GM18868 (cell line): ENCODE results near the gene CYP2D6.
"Not testable (repeated sequence)": the region's sequence is repeated elsewhere in the genome, so short reads cannot be mapped to it uniquely, and the experiment has no call there.

Experiments
- ATAC-seq: cut with Tn5 transposase; IDR thresholded peaks from one replicate; pipeline ENCODE4 v1.9.1; 2021; ENCODE audit warnings: mild to moderate bottlenecking, moderate library complexity; ENCODE audit not compliant: unreplicated experiment

The CYP2D6 gene

DNA sequence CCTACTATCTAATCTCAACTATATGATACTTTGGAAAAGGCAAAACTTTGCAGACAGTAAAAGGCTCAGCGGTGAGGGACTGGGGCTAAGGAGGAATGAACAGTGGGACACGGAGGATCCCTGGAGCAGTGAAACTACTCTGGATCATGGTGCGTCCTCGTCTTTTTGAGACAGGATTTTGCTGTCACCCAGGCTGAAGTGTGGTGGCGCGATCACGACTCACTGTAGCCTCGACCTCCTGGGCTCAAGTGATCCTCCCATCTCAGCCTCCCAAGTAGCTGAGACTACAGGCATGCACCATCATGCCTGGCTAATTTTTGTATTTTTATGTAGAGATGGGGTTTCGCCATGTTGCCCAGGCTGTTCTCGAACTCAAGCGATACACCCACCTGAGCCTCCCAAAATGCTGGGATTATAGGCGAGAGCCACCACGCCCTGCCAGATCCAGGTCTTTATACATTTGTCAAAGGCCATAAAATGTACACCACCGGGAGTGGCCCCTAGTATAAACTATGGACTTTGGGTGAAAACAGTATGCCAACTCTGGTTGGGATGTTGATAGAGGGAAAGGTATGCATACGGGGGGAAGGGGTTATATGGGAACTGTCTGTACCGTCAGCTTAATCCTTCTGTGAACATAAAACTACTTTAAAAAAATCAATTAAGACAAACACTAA is 28.0 kb upstream of the CYP2D6 start:
- ATAC-seq, result no peak

DNA sequence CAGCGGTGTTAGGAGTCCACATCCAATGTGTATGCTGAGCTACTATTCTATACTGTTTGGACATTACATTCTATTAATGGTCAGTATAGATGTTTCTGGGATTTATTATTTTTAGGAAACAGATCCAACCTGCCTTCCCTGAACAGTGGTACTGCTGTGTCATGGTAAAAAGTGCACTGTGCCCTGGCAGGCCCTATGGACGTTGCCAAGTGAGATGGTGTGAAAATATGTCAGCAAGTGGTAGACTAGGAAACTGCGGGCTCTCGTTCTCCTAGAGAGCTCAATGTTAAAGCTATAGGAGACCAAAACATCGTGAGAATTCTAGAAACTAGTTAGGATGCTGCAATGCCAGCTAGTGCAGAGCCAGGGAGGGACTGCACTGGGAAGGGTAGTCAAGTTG is 26.0 kb upstream of the CYP2D6 start:
- ATAC-seq, result no peak

DNA sequence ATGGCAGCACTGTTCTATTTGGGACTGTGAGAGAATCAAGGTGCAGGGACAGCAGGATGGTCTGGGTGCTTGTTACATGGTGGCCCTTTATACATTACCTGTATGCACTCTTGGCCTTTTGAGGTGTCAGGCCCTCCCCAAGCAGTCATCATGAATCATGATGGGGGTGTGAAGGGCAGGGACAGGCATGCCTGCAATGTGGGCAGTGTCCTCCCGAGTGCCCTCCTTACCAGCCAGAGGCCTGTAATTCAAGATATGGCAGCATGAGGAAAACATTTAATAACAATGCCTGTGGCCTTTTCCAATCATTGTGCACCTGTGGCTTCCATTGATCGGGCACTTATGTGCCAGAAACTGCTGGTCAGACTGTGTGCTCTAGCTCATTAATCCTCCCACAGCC is 25.5 kb upstream of the CYP2D6 start:
- ATAC-seq, result no peak

DNA sequence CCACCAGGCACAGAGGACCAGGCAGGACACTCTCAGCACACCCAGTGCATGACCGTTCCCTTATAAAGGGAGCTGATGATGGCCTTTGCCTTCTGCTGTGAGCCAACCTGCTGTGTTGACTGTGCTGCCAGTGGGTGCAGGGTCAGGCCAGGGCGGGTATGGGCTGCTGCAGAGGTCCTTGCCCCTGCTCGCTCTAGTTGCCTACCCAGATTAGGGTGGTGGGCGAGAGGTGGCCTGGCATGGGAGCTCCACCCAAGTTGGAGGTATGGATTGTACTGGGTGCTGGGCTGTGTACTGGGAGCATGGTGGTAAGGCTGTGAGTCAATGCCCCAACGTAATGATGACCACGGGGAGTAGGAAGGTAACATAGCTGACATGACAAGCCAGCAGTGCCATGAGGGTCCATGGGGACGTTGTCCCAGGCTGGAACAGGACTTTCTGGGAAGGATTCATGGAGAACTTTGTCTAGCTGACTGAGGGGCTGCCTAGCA is 24.5 kb upstream of the CYP2D6 start:
- no peak for ATAC-seq

DNA sequence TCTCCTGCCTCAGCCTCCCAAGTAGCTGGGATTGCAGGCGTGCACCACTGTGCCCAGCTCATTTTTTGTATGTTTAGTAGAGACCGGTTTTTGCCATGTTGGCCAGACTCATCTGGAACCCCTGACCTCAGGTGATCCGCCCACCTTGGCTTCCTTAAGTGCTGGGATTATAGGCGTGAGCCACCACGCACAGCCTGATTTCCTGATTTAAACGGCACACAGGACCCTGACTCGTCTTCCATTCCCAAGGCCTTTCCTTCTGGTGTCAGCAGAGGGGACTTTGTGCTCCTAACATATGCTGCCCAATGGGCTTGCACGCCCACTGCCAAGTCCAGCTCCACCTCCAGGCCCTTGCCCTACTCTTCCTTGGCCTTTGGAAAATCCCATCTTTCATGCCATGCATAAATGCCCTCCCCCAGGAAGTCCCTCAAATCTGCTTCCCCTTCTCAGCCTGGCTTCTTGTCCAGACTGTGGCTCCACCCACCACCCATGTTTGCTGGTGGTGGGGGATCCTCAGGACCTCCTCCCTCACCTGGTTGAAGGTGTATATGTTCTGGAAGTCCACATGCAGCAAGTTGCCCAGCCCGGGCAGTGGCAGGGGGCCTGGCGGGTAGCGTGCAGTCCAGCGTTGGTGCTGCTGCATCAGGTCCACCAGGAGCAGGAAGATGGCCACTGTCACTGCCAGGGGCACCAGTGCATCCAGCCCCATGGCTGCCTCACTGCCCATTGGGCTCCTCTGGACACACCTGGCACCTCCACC is 23.9 kb upstream of the CYP2D6 start:
- ATAC-seq, result no peak

DNA sequence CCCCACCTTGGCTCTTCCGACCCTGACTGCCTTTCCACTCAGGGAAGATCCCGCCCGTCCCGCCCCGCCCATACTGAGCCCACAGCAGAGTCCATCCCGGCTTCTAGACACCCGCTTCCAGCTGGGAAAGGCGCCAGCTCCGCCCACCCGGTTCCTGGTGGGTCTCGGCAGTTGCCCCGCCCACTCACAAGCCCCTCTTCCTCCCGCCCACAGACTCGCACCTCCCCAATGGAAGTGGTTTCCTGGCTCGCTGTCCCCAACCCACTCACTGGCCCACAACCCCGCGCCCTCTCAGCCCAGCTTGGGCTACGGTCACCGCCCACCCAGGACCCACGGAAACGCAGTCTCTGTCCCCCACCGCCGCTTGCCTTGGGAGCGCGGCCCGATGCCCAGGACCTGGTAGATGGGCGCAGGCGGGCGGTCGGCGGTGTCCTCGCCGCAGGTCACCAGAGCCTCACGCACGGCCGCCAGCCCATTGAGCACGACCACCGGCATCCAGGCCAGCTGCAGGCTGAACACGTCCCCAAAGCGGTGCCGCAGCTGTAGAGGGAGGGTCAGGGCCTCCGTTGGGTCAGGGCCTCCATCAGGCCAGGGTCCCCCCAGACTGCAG is 22.2 kb upstream of the CYP2D6 start:
- no peak for ATAC-seq

DNA sequence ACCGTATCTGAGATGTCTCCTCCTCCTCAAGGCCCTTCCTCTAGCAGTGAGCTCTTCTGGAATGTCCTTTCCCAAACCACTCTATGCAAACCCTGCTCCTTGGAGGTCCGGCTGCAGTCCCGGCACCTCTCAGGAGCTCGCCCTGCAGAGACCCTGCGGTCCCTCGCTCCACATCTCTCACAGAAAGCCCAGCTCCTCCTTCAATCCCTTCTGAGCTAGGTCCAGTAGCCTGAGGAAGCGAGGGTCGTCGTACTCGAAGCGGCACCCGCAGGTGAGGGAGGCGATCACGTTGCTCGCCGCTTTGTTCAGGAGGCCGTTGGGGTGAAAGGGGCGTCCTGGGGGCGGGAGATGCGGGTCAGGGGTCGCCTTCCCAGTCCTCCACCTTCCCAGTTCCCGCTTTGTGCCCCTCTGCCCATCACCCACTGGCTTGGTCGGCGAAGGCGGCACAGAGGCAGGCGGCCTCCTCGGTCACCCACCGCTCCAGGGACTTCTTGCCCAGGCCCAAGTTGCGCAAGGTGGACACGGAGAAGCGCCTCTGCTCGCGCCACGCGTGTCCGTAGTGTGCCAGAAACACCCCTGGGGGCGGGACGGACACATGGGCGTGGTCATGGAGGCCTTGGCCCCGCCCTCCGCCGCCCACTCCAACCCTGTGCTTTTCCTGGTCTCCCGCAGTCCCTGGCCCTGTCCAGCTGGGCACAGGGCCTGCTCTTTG is 21.5 kb upstream of the CYP2D6 start:
- ATAC-seq, result no peak

DNA sequence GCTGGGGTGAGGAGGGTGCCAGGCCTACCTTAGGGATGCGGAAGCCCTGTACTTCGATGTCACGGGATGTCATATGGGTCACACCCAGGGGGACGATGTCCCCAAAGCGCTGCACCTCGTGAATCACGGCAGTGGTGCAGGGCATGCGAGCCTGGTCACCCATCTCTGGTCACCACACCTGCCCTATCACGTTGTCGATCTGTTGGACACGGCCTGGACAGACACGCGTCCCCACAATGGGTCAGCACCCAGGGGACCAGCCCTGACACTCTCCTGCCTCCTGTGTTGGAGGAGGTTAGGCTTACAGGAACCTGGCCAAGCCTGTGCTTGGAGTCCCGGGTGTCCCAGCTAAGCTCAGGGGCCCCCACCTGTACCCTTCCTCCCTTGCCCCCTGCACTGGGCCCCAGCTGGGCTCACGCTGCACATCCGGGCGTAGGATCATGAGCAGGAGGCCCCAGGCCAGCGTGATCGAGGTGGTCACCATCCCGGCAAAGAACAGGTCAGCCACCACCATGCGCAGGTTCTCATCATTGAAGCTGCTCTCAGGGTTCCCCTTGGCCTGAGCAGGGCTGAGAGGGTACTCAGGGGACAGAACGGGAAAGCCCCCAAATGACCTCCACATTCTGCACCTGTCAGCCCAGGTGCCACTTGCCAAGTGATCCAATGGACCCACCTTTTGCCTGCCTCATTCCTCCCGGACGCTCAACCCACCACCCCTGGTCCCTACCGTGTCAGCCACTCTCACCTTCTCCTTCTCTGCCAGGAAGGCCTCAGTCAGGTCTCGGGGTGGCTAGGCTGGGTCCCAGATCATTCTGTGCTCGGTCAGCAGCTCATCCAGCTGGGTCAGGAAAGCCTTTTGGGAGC is 20.3 kb upstream of the CYP2D6 start:
- ATAC-seq, result no peak

DNA sequence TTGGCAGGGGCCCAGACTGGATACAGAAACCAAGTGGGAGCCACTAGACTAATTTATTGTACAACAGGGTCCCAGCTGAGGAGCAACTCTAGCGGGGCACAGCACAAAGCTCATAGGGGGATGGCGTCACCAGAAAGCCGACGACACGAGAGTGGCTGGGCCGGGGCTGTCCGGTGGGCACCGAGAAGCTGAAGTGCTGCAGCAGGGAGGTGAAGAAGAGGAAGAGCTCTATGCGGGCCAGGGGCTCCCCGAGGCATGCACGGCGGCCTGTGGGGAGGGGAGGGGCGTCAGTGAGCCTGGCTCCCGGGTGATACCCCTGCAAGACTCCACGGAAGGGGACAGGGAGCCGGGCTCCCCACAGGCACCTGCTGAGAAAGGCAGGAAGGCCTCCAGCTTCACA is 19.2 kb upstream of the CYP2D6 start:
- ATAC-seq, result not testable (repeated sequence)

DNA sequence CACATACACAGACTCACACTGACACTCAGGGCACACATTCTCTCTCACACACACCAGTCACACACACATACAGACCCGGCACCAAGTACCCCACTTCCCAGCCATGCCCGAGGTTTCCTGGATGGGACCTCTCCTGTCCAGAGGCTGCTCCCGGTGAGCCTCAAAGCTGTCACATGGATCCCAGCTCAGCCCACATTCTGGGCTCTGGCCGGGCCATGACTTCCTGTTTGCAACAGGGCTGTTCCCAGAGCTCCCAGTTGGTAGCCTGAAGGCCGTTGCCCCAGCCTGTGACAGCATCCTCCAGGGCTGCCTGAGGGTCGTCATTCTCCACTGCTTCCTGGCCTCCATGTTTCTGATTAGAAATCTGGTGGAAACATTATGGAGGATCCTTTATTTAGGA is 14.6 kb upstream of the CYP2D6 start:
- no peak for ATAC-seq

DNA sequence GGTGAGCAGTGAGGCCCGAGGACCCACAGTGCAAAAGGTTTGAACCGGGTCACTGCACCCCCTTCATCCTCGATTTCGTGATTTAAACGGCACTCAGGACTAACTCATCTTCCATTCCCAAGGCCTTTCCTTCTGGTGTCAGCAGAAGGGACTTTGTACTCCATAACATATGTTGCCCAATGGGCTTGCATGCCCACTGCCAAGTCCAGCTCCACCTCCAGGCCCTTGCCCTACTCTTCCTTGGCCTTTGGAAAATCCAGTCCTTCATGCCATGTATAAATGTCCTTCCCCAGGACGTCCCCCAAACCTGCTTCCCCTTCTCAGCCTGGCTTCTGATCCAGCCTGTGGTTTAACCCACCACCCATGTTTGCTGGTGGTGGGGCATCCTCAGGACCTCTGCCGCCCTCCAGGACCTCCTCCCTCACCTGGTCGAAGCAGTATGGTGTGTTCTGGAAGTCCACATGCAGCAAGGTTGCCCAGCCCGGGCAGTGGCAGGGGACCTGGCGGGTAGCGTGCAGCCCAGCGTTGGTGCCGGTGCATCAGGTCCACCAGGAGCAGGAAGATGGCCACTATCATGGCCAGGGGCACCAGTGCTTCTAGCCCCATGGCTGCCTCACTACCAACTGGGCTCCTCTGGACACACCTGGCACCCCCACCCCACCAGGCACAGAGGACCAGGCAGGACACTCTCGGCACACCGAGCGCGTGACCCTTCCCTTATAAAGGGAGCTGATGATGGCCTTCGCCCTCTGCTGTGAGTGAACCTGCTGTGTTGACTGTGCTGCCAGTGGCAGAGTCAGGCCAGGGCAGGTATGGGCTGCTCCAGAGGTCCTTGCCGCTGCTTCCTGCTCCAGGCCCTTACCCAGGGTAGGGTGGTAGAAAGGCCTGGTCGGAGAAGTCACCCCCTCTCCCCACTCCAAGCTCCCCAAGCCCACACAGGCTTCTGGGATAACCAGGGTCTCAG is 13.5 kb upstream of the CYP2D6 start:
- not testable (repeated sequence) for ATAC-seq

DNA sequence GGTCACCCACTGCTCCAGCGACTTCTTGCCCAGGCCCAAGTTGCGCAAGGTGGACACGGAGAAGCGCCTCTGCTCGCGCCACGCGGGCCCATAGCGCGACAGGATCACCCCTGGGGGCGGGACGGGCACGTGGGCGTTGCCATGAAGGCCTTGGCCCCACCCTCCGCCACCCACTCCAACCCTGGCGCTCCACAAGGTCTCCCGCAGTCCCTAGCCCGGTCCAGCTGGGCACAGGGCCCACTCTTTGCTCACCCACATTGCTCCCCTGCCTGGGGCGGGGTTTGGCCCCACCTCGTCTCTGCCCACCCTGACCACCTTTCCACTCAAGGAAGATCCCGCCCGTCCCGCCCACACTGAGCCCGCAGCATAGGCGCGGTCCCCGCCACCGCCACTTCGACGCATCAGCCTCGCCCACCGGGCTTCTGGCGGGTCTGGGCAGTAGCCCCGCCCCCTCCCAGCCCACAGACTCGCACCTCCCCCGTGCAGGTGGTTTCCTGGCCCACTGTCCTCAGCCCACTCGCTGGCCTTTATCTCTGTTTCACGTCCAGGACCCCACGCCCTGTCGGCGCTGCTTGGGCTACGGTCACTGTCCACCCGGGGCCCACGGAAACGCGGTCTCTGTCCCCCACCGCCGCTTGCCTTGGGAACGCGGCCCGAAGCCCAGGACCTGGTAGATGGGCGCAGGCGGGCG is 12.3 kb upstream of the CYP2D6 start:
- no peak for ATAC-seq

DNA sequence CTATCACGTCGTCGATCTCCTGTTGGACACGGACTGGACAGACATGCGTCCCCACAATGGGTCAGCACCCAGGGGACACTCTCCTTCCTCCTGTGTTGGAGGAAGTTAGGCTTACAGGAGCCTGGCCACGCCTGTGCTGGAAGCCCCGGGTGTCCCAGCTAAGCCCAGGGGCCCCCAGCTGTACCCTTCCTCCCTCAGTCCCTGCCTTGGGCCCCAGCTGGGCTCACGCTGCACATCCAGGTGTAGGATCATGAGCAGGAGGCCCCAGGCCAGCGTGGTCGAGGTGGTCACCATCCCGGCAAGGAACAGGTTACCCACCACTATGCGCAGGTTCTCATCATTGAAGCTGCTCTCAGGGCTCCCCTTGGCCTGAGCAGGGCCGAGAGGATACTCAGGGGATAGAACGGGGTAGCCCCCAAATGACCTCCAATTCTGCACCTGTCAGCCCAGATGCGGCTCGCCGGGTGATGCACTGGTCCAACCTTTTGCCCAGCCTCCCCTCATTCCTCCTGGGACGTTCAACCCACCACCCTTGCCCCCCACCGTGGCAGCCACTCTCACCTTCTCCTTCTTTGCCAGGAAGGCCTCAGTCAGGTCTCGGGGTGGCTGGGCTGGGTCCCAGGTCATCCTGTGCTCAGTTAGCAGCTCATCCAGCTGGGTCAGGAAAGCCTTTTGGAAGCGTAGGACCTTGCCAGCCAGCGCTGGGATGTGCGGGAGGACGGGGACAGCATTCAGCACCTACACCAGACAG is 10.9 kb upstream of the CYP2D6 start:
- ATAC-seq, result not testable (repeated sequence)

DNA sequence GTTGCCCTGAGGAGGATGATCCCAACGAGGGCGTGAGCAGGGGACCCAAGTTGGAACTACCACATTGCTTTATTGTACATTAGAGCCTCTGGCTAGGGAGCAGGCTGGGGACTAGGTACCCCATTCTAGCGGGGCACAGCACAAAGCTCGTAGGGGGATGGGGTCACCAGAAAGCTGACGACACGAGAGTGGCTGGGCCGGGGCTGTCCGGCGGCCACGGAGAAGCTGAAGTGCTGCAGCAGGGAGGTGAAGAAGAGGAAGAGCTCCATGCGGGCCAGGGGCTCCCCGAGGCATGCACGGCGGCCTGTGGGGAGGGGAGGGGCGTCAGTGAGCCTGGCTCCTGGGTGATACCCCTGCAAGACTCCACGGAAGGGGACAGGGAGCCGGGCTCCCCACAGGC is 9.5 kb upstream of the CYP2D6 start:
- not testable (repeated sequence) for ATAC-seq

DNA sequence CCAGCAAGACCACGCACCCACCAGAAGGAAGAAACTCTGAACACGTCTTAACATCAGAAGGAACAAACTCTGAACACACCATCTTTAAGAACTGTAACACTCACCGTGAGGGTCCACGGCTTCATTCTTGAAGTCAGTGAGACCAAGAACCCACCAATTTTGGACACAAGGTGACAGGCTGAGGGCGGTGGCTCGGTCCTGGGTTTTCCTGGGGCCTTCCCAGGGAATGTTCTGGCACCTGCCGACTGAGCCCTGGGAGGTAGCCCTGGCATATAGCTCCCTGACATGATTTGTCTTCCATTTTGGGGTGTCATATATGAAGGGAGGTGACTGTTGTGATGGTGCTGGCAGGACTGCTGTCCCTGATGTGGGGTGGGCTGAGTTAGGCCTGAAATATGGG is 8.9 kb upstream of the CYP2D6 start:
- not testable (repeated sequence) for ATAC-seq

DNA sequence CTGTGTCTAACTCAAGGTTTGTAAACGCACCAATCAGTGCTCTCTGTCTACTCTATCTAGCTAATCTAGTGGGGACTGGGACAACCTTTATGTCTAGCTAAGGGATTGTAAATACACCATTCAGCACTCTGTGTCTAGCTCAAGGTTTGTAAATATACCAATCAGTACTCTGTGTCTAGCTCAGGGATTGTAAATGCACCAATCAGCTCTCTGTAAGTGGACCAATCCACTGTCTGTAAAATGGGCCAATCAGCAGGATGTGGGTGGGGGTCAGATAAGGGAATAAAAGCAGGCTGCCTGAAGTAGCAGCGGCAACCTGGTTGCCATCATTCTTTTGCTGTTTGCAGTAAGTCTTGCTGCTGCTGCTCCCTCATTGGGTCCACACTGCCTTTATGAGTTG is 8.4 kb upstream of the CYP2D6 start:
- ATAC-seq, result no peak

DNA sequence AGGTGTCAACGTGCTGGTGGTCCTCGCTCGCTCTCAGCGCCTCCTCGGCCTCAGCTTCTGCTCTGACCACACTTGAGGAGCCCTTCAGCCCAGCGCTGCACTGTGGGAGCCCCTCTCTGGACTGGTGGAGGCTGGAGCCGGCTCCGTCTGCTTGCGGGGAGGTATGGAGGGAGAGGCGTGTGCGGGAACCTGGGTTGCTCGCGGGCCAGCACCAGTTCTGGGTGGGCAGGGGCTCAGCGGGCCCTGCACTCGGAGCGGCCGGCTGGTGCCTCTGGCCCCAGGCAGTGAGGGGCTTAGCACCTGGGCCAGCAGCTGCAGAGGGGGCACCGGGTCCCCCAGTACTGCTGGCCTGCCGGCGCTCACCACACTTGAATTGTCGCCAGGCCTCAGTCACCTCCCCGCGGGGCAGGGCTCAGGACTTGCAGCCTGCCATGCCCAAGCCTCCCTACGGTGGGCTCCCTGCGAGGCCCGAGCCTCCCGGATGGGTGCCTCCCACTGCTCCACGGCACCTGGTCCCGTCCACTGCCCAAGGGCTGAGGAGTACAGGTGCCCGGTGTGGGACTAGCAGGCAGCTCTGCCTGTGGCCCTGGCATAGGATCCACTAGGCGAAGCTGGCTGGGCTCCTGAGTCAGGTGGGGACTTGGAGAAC is 7.6 kb upstream of the CYP2D6 start:
- ATAC-seq, result no peak
